Lower leg skin (tissue), 3 donors: ENCODE data around the gene DLGAP1.

Experiments
- CTCF ChIP-seq, 3 donors: fragments of 450-650 bp; IDR thresholded peaks; one replicate each; pipeline ENCODE4 v1.5.1; 2016; ENCODE audit warnings: antibody characterized with exemption in 3 of 3, mild to moderate bottlenecking in 3 of 3, moderate library complexity in 2 of 3
- POLR2A ChIP-seq, 2 donors: fragments of 450-650 bp; IDR thresholded peaks; one replicate each; pipeline ENCODE4 v1.6.1; 2016 to 2017; ENCODE audit warnings: antibody characterized with exemption in 2 of 2, mild to moderate bottlenecking in 1 of 2, moderate library complexity in 1 of 2

GRCh38 chr18:4450065-4450658 lies 4.9 kb downstream of the DLGAP1 start:
- TF ChIP-seq CTCF (IDR thresholded peaks at IDR 0.05) = no peak
- TF ChIP-seq POLR2A (IDR thresholded peaks at IDR 0.05) = no peak
